ENCODE results near the gene SREK1.
A peak's percentile ranks its signal among the peaks of the same experiment; 100 is the strongest.
"Not testable (repeated sequence)": the region's sequence is repeated elsewhere in the genome, so short reads cannot be mapped to it uniquely, and the experiment has no call there.

SREK1 gene

DNA sequence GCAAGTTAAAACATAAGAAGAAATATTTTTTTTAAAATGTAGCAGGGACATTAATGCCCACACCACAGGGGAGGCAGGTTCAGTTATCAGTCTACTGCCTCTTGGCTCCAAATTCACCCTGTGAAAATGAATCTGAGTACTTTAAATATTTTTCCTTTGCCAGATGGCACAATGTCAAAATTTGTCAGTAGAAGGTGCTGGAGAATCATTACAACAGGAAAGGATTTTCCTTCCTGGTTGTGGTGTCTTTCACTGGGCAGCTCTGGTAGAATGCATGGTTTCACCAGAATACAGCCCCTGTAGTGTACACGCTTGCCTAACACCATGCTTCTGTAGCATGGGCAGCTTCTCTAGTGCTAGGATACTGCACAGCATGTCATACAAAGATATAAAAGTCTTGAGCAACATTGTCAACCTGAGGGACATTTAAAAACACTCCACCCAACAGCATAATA, 9.7 kb upstream of the SREK1 start:
- Histone ChIP-seq H3K36me3 (ENCODE audit: control insufficient read depth in 4 of 4, insufficient read depth in 4 of 4, low read length in 3 of 4) (no peaks in the 10 kb centered on the region), H3K27me3 (replicated peaks in 2 of 5; ENCODE audit: control insufficient read depth in 4 of 5, insufficient read depth in 5 of 5, low read length in 4 of 5) (no peaks in the 10 kb centered on the region), H3K4me3 (ENCODE audit: control insufficient read depth in 1 of 7, extremely low read depth in 1 of 7, insufficient read depth in 4 of 7, low read depth in 2 of 7, low read length in 6 of 7) (no peak overlapping the region), H3K27ac (ENCODE audit: insufficient read depth in 1 of 2, low read depth in 1 of 2, low read length in 2 of 2, poor library complexity in 1 of 2, severe bottlenecking in 2 of 2) (no peak overlapping the region), H3K9me3 (ENCODE audit: control extremely low read depth in 1 of 5, control insufficient read depth in 4 of 5, insufficient read depth in 2 of 5, low read depth in 1 of 5, low read length in 4 of 5) (peaks cover 0 to 4% (median 0%) of the 10 kb centered on the region in 5 experiments), H3K4me1 (ENCODE audit: control extremely low read depth in 1 of 4, control insufficient read depth in 4 of 4, insufficient read depth in 4 of 4, low read length in 3 of 4) (peaks cover 2 to 3% (median 3%) of the 10 kb centered on the region in 4 experiments)
- no peak for DNase-seq
- CTCF ChIA-PET, result interaction anchor here (0.6 kb wide), 1 partner anchor 23 kb away, joined by 3 read pairs; no protein-coding TSS in a partner anchor
- 100% methylated on average over 1 of the region's 1 CpG for WGBS (ENCODE audit: insufficient coverage)
- POLR2A ChIA-PET, result no interaction called here

DNA sequence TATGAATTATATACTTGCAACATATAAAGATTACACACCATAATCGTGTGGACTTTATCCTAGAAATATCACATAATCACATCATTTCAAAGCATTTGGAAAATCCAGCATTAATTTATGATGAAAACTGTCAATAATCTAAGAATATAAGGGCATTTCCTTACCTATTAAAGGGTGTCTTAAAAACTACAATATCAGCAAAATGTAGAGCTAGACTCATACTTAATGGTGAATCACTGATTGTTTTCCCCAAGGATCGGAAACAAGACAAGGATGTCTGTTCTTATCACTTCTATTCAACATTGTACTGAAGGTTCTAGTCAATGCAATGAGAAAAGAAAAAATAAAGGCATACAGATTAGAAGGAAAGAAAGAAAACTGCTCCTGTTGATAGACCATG, 8.0 kb upstream of the SREK1 start:
- POLR2A ChIA-PET, result no interaction called here
- Histone ChIP-seq H3K4me3 (ENCODE audit: control insufficient read depth in 1 of 7, extremely low read depth in 1 of 7, insufficient read depth in 4 of 7, low read depth in 2 of 7, low read length in 6 of 7) (no peak overlapping the region), H3K36me3 (ENCODE audit: control insufficient read depth in 4 of 4, insufficient read depth in 4 of 4, low read length in 3 of 4) (no peaks in the 10 kb centered on the region), H3K27me3 (replicated peaks in 2 of 5; ENCODE audit: control insufficient read depth in 4 of 5, insufficient read depth in 5 of 5, low read length in 4 of 5) (no peaks in the 10 kb centered on the region), H3K27ac (ENCODE audit: insufficient read depth in 1 of 2, low read depth in 1 of 2, low read length in 2 of 2, poor library complexity in 1 of 2, severe bottlenecking in 2 of 2) (no peak overlapping the region), H3K4me1 (ENCODE audit: control extremely low read depth in 1 of 4, control insufficient read depth in 4 of 4, insufficient read depth in 4 of 4, low read length in 3 of 4) (peaks cover 2 to 3% (median 3%) of the 10 kb centered on the region in 4 experiments), H3K9me3 (ENCODE audit: control extremely low read depth in 1 of 5, control insufficient read depth in 4 of 5, insufficient read depth in 2 of 5, low read depth in 1 of 5, low read length in 4 of 5) (no peaks in the 10 kb centered on the region)
- CTCF ChIA-PET, result no interaction called here
- DNase-seq, result no peak
- 100% methylated on average over 1 of the region's 2 CpGs for WGBS (ENCODE audit: insufficient coverage)

GRCh38 chr5:66136944-66137343, 7.2 kb upstream of the SREK1 start:
- H3K4me3 ChIP-seq (ENCODE audit: control insufficient read depth in 1 of 7, extremely low read depth in 1 of 7, insufficient read depth in 4 of 7, low read depth in 2 of 7, low read length in 6 of 7); H3K36me3 ChIP-seq (ENCODE audit: control insufficient read depth in 4 of 4, insufficient read depth in 4 of 4, low read length in 3 of 4); H3K4me1 ChIP-seq (ENCODE audit: control extremely low read depth in 1 of 4, control insufficient read depth in 4 of 4, insufficient read depth in 4 of 4, low read length in 3 of 4); H3K9me3 ChIP-seq (ENCODE audit: control extremely low read depth in 1 of 5, control insufficient read depth in 4 of 5, insufficient read depth in 2 of 5, low read depth in 1 of 5, low read length in 4 of 5); H3K27me3 ChIP-seq (replicated peaks in 2 of 5; ENCODE audit: control insufficient read depth in 4 of 5, insufficient read depth in 5 of 5, low read length in 4 of 5); CTCF ChIA-PET; H3K27ac ChIP-seq (ENCODE audit: insufficient read depth in 1 of 2, low read depth in 1 of 2, low read length in 2 of 2, poor library complexity in 1 of 2, severe bottlenecking in 2 of 2); POLR2A ChIA-PET: not testable (repeated sequence)
- peak in 2 of 3 donors; percentile 40 to 57 for DNase-seq
- WGBS (ENCODE audit: insufficient coverage), result no CpG with 5 or more reads among the region's 3 CpGs

DNA sequence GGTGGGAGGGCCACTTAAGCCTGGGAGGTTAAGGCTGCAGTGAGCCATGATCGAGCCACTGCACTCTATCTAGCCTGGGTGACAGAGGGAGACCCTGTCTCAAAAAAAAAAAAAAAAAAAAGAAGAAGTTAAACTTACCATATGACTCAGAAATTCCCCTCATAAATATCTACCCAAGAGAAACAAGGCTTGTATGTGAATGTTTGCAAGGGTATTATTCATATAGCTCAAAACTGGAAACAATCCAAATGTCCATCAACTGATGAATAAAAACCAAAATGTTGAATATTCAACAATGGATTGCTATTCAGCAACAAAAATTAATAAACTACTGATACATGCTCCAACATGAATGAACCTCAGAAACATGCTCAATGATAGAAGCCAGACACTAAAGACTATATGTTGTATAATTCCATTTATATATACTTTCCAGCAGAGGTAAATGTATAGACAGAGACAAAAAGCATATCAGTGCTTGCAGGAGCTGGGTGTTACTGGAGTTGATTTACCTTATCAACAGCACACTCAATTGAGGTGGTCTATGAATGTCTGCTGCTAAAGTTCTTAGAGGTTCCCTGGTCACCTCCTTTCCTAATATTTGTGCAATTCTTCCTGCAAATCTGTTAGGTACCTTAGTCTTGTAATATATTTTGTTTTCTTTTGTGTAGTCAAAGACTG, 5.3 kb upstream of the SREK1 start:
- ChIA-PET POLR2A (no interaction called here), CTCF (no interaction called here)
- H3K4me3 ChIP-seq (ENCODE audit: control insufficient read depth in 1 of 7, extremely low read depth in 1 of 7, insufficient read depth in 4 of 7, low read depth in 2 of 7, low read length in 6 of 7), result no peak overlapping the region
- no CpG with 5 or more reads among the region's 1 CpG for whole genome bisulfite sequencing (ENCODE audit: insufficient coverage)
- H3K4me1 ChIP-seq (ENCODE audit: control extremely low read depth in 1 of 4, control insufficient read depth in 4 of 4, insufficient read depth in 4 of 4, low read length in 3 of 4), result peaks cover 12 to 17% (median 15%) of the 10 kb centered on the region in 4 experiments
- no peaks in the 10 kb centered on the region for H3K36me3 ChIP-seq (ENCODE audit: control insufficient read depth in 4 of 4, insufficient read depth in 4 of 4, low read length in 3 of 4)
- peak; percentile 18 to 82 (median 81) for DNase-seq
- no peaks in the 10 kb centered on the region for H3K9me3 ChIP-seq (ENCODE audit: control extremely low read depth in 1 of 5, control insufficient read depth in 4 of 5, insufficient read depth in 2 of 5, low read depth in 1 of 5, low read length in 4 of 5)
- H3K27ac ChIP-seq (ENCODE audit: insufficient read depth in 1 of 2, low read depth in 1 of 2, low read length in 2 of 2, poor library complexity in 1 of 2, severe bottlenecking in 2 of 2), result no peak overlapping the region
- H3K27me3 ChIP-seq (replicated peaks in 2 of 5; ENCODE audit: control insufficient read depth in 4 of 5, insufficient read depth in 5 of 5, low read length in 4 of 5), result no peaks in the 10 kb centered on the region

DNA sequence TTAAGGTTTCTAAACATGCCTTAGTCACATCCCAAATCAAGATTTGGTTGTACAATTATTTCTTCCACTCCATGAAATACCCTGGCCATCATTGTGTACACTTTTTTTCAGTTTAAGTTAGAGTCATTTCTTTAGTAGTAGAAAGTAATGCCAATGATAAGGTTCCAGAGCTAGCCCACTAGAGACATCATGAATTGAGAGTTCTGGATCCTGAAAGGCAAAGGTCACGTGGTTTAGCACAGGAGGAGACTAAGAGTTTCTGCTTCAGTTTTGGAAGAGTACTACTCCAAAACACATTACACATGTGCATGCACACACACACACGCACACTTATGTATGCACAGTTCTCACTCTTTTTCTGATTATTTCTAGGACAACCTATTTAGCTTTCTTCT, 4.8 kb upstream of the SREK1 start:
- H3K9me3 ChIP-seq (ENCODE audit: control extremely low read depth in 1 of 5, control insufficient read depth in 4 of 5, insufficient read depth in 2 of 5, low read depth in 1 of 5, low read length in 4 of 5), result no peaks in the 10 kb centered on the region
- 100% methylated on average over 2 of the region's 2 CpGs for WGBS (ENCODE audit: insufficient coverage)

GRCh38 chr5:66142417-66142816, 1.7 kb upstream of the SREK1 start:
- Histone ChIP-seq H3K36me3 (ENCODE audit: control insufficient read depth in 4 of 4, insufficient read depth in 4 of 4, low read length in 3 of 4) (no peaks in the 10 kb centered on the region), H3K4me3 (ENCODE audit: control insufficient read depth in 1 of 7, extremely low read depth in 1 of 7, insufficient read depth in 4 of 7, low read depth in 2 of 7, low read length in 6 of 7) (peak overlapping the region in 1 of 7 experiments; percentile 37), H3K27ac (ENCODE audit: insufficient read depth in 1 of 2, low read depth in 1 of 2, low read length in 2 of 2, poor library complexity in 1 of 2, severe bottlenecking in 2 of 2) (no peak overlapping the region), H3K9me3 (ENCODE audit: control extremely low read depth in 1 of 5, control insufficient read depth in 4 of 5, insufficient read depth in 2 of 5, low read depth in 1 of 5, low read length in 4 of 5) (no peaks in the 10 kb centered on the region), H3K27me3 (replicated peaks in 2 of 5; ENCODE audit: control insufficient read depth in 4 of 5, insufficient read depth in 5 of 5, low read length in 4 of 5) (no peaks in the 10 kb centered on the region), H3K4me1 (ENCODE audit: control extremely low read depth in 1 of 4, control insufficient read depth in 4 of 4, insufficient read depth in 4 of 4, low read length in 3 of 4) (peaks cover 24 to 40% (median 30%) of the 10 kb centered on the region in 4 experiments)
- ChIA-PET POLR2A (no interaction called here), CTCF (no interaction called here)
- peak in 1 of 3 donors; percentile 19 for DNase-seq
- WGBS (ENCODE audit: insufficient coverage), result no CpG with 5 or more reads among the region's 2 CpGs

More for the DNA sequence above, 4.8 kb upstream of the SREK1 start:
- CTCF ChIA-PET, result interaction anchor here (1.2 kb wide), 1 partner anchor 35 kb away, joined by 4 read pairs; no protein-coding TSS in a partner anchor
- H3K36me3 ChIP-seq (ENCODE audit: control insufficient read depth in 4 of 4, insufficient read depth in 4 of 4, low read length in 3 of 4), result no peaks in the 10 kb centered on the region
- no peaks in the 10 kb centered on the region for H3K27me3 ChIP-seq (replicated peaks in 2 of 5; ENCODE audit: control insufficient read depth in 4 of 5, insufficient read depth in 5 of 5, low read length in 4 of 5)
- POLR2A ChIA-PET, result no interaction called here
- DNase-seq, result no peak
- peaks cover 12 to 18% (median 15%) of the 10 kb centered on the region in 4 experiments for H3K4me1 ChIP-seq (ENCODE audit: control extremely low read depth in 1 of 4, control insufficient read depth in 4 of 4, insufficient read depth in 4 of 4, low read length in 3 of 4)
- H3K27ac ChIP-seq (ENCODE audit: insufficient read depth in 1 of 2, low read depth in 1 of 2, low read length in 2 of 2, poor library complexity in 1 of 2, severe bottlenecking in 2 of 2), result no peak overlapping the region
- H3K4me3 ChIP-seq (ENCODE audit: control insufficient read depth in 1 of 7, extremely low read depth in 1 of 7, insufficient read depth in 4 of 7, low read depth in 2 of 7, low read length in 6 of 7), result no peak overlapping the region

DNA sequence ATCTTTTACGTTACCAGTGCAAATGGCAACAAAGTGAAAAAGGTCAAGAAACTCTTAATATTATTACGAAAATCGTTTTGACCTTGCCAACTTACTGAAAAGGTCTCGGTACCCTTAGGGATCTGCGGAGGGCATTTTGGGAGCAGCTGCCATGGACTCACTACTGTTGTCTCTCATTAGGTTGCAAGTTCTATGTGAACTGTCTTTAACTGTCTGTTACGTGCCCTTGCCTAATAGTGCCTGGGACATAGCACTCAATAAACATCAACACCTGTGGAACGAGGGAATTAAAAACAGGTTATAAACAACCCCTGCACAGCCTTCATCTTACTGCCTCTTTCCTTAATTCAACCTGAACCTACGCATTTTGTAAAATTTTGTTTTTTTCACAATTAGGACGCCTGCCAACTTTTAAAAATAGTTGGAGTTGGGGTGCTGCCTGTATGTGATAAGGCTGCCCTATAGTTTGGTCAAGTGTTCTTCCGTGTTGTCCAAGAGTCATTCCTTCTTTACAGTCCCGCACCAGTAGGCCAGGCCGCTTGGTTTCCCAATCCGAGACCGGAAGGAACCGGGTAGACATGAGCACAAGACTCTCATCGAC, 527 bp upstream of the SREK1 start:
- Histone ChIP-seq H3K27ac (ENCODE audit: insufficient read depth in 1 of 2, low read depth in 1 of 2, low read length in 2 of 2, poor library complexity in 1 of 2, severe bottlenecking in 2 of 2) (peak overlapping the region; percentile 98 to 99), H3K9me3 (ENCODE audit: control extremely low read depth in 1 of 5, control insufficient read depth in 4 of 5, insufficient read depth in 2 of 5, low read depth in 1 of 5, low read length in 4 of 5) (no peaks in the 10 kb centered on the region), H3K4me3 (ENCODE audit: control insufficient read depth in 1 of 7, extremely low read depth in 1 of 7, insufficient read depth in 4 of 7, low read depth in 2 of 7, low read length in 6 of 7) (peak overlapping the region; percentile 80 to 99 (median 95)), H3K27me3 (replicated peaks in 2 of 5; ENCODE audit: control insufficient read depth in 4 of 5, insufficient read depth in 5 of 5, low read length in 4 of 5) (no peaks in the 10 kb centered on the region), H3K36me3 (ENCODE audit: control insufficient read depth in 4 of 4, insufficient read depth in 4 of 4, low read length in 3 of 4) (no peaks in the 10 kb centered on the region), H3K4me1 (ENCODE audit: control extremely low read depth in 1 of 4, control insufficient read depth in 4 of 4, insufficient read depth in 4 of 4, low read length in 3 of 4) (peaks cover 25 to 45% (median 34%) of the 10 kb centered on the region in 4 experiments)
- 25% methylated on average over 12 of the region's 16 CpGs for WGBS (ENCODE audit: insufficient coverage)
- CTCF ChIA-PET, result interaction anchor here (1.0 to 1.5 kb wide), 2 partner anchors 10 to 15 kb away, joined by 3 read pairs; no protein-coding TSS in a partner anchor
- POLR2A ChIA-PET, result interaction anchor here (1.0 kb wide), 1 partner anchor 19 kb away, joined by 3 read pairs; no protein-coding TSS in a partner anchor
- DNase-seq, result no peak

All from common myeloid progenitor, CD34-positive (primary cell).